ENCODE data around the gene GLIPR2. TPM values are rescaled to one million over a fixed set of nuclear protein-coding genes. Genes with fewer than 3 reads are reported as not detected.
"Not testable (repeated sequence)": the region's sequence is repeated elsewhere in the genome, so short reads cannot be mapped to it uniquely, and the experiment has no call there.

Gene GLIPR2
- total RNA-seq, 2 donors from 2014 or later, result 11.2 to 11.6 TPM

DNA sequence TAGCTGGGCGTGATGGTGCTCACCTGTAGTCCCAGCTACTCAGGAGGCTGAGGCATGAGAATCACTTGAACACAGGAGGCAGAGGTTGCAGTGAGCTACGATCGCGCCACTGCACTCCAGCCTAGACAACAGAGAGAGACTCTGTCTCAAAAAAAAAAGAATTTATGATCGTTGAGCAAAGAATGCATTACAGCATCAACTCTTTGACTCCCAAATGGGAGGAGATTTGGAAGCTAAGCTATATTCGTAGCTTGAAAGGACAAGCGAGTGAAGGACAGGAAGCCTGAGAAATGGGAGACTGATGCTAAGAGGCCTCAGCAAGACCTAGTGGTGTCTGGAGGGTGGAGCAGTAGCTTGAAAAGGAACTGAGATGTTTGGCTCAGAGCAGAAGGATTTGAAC, 22.4 kb downstream of the GLIPR2 start:
- H3K27me3 ChIP-seq, result no peaks in the 10 kb centered on the region
- H3K4me3 ChIP-seq, result no peak overlapping the region
- no peaks in the 10 kb centered on the region for H3K9me3 ChIP-seq
- TF ChIP-seq, protein P1, sequence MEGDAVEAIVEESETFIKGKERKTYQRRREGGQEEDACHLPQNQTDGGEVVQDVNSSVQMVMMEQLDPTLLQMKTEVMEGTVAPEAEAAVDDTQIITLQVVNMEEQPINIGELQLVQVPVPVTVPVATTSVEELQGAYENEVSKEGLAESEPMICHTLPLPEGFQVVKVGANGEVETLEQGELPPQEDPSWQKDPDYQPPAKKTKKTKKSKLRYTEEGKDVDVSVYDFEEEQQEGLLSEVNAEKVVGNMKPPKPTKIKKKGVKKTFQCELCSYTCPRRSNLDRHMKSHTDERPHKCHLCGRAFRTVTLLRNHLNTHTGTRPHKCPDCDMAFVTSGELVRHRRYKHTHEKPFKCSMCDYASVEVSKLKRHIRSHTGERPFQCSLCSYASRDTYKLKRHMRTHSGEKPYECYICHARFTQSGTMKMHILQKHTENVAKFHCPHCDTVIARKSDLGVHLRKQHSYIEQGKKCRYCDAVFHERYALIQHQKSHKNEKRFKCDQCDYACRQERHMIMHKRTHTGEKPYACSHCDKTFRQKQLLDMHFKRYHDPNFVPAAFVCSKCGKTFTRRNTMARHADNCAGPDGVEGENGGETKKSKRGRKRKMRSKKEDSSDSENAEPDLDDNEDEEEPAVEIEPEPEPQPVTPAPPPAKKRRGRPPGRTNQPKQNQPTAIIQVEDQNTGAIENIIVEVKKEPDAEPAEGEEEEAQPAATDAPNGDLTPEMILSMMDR (IDR thresholded peaks at IDR 0.05), result no peak
- no peak for DNase-seq (ENCODE audit: low spot score)
- peak overlapping the region; percentile 48 to 77 for H3K27ac ChIP-seq
- H3K36me3 ChIP-seq, result peaks cover 5% of the 10 kb centered on the region
- peaks cover 0 to 49% of the 10 kb centered on the region in 2 donors for H3K4me1 ChIP-seq

DNA sequence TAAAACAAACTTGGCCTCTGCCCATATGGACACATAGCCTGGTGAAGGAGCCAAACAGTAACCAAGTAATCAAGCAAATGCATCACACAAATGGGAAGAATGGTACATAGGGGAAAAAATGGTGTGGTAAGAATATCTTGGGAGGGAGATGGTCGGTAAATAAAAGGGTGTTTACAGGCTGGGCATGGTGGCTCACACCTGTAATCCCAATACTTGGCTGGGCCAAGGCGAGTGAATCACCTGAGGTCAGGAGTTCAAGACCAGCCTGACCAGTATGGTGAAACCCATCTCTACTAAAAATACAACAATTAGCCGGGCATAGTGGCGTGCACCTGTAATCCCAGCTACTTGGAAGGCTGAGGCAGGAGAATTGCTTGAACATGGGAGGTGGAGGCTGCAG, 23.0 kb downstream of the GLIPR2 start:
- Histone ChIP-seq H3K27ac (peak overlapping the region; percentile 48 to 77), H3K4me1 (peaks cover 0 to 43% of the 10 kb centered on the region in 2 donors)
- H3K9me3 ChIP-seq; H3K4me3 ChIP-seq; DNase-seq (ENCODE audit: low spot score); H3K36me3 ChIP-seq; H3K27me3 ChIP-seq: not testable (repeated sequence)

GRCh38 chr9:36160126-36160525, 23.6 kb downstream of the GLIPR2 start:
- not testable (repeated sequence) for H3K27me3 ChIP-seq; H3K36me3 ChIP-seq; H3K9me3 ChIP-seq; DNase-seq (ENCODE audit: low spot score); H3K4me3 ChIP-seq
- H3K27ac ChIP-seq, result peak overlapping the region; percentile 48 to 77
- H3K4me1 ChIP-seq, result peaks cover 0 to 36% of the 10 kb centered on the region in 2 donors

DNA sequence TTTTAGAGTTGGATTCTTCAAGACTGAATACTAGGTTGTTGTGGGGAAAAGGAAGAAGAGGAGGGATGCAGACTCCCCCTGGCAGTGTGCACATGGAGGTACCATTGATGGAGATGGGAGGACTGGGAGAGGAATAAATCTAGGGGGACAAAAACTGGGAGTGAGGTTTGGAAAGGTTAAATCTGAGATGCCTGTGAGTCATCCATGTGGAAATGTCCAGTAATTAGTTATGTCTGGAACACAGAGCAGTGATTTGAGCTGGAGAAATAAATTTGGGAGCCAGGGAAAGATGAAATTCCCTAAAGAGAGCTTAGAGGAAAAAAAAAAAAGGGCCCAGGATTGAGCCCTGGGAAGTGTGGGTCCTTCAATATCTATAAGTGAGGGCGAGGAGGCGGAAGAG, 24.7 kb downstream of the GLIPR2 start:
- DNase-seq (ENCODE audit: low spot score), result no peak
- TF ChIP-seq, protein P1 (IDR thresholded peaks at IDR 0.05), result no peak
- peak overlapping the region; percentile 48 to 77 for H3K27ac ChIP-seq
- no peaks in the 10 kb centered on the region for H3K27me3 ChIP-seq
- no peaks in the 10 kb centered on the region for H3K9me3 ChIP-seq
- H3K4me1 ChIP-seq, result peaks cover 0 to 43% of the 10 kb centered on the region in 2 donors
- H3K36me3 ChIP-seq, result peaks cover 5% of the 10 kb centered on the region
- H3K4me3 ChIP-seq, result no peak overlapping the region

DNA sequence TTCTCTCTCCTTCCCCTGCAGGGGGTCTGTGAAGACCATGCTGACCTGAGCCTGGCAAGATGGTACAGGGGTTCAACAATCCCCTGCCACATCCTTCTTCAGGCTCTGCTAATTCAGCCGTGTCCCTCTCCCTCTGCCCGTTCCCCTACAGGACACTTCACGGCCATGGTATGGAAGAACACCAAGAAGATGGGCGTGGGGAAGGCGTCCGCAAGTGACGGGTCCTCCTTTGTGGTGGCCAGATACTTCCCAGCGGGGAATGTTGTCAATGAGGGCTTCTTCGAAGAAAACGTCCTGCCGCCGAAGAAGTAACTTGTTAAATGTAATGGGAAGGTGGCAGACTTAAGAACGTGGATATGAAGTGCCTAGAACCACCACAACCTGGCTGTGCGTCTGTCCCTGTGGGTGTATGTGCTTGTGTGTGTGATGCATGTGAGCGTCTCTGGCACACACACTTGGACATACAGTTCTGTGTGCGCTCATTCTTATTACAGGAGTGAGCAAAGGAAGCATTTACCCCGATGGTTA, 25.7 kb downstream of the GLIPR2 start:
- Histone ChIP-seq H3K36me3 (no peaks in the 10 kb centered on the region), H3K4me1 (peaks cover 0 to 51% of the 10 kb centered on the region in 2 donors), H3K9me3 (no peaks in the 10 kb centered on the region), H3K27me3 (no peaks in the 10 kb centered on the region), H3K4me3 (no peak overlapping the region), H3K27ac (peak overlapping the region; percentile 48 to 78)
- TF ChIP-seq, protein P1 (IDR thresholded peaks at IDR 0.05), result no peak
- DNase-seq (ENCODE audit: low spot score), result no peak

DNA sequence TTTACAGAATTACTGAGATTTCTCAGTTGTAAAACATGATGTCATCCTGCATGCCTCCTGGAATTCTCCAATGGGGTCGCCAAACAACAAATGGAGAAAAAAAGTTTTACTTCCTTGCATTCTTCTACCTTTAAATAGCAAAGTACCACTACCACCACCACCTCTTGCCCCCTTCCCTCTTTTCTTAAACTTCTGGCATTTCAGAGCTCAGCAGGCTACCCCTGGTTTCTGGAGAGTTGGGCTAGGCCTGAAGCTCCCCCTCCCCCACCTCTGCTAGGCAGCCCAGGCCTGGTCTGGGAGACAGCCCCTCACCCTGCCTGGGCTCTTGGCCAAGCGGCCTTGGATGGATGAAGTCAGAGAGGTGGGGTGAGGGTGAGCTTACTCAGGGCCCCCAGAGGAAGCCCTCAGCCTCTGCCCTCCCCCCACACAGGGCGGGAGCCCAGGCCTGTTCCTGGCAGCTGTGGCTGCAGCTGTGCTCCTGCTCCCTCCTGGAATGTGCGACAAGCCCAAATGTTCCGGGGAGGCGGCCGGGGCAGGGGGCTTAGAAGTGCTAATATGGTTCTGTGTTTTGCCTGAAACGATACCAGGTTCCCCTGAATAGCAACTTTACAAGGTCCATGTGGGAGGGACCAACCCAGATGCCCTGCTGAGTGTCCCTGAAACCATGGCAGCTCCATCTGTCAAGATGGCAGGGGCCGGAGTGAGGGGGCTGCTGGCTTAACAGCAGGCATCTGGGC, 26.7 kb downstream of the GLIPR2 start:
- Histone ChIP-seq H3K4me1 (peaks cover 0 to 46% of the 10 kb centered on the region in 2 donors), H3K36me3 (no peaks in the 10 kb centered on the region)
- TF ChIP-seq, protein P1 (IDR thresholded peaks at IDR 0.05), result no peak

More for the DNA sequence above, 26.7 kb downstream of the GLIPR2 start:
- no peak for DNase-seq (ENCODE audit: low spot score)
- peak overlapping the region; percentile 61 to 78 for H3K27ac ChIP-seq
- H3K4me3 ChIP-seq, result no peak overlapping the region
- no peaks in the 10 kb centered on the region for H3K27me3 ChIP-seq
- H3K9me3 ChIP-seq, result no peaks in the 10 kb centered on the region
